Uterus (tissue), 2 donors: Measurements from ENCODE around the gene ANAPC16.

Experiments used
- POLR2A ChIP-seq, 2 donors: fragments of 450-650 bp; IDR thresholded peaks; one replicate each; pipeline ENCODE4 v1.6.1; 2016; ENCODE audit warnings: antibody characterized with exemption in 2 of 2, mild to moderate bottlenecking in 1 of 2, moderate library complexity in 1 of 2
- TF ChIP-seq, protein P1 (sequence below), 4 experiments: fragments of 200-600 bp in 2 of 4; fragments of 450-650 bp in 2 of 4; sonication (generic) in 2 of 4; IDR thresholded peaks; one replicate each; pipeline ENCODE4 v1.5.1; 2016 to 2019; ENCODE audit warnings: antibody characterized with exemption in 4 of 4, mild to moderate bottlenecking in 2 of 4, moderate library complexity in 1 of 4

DNA sequence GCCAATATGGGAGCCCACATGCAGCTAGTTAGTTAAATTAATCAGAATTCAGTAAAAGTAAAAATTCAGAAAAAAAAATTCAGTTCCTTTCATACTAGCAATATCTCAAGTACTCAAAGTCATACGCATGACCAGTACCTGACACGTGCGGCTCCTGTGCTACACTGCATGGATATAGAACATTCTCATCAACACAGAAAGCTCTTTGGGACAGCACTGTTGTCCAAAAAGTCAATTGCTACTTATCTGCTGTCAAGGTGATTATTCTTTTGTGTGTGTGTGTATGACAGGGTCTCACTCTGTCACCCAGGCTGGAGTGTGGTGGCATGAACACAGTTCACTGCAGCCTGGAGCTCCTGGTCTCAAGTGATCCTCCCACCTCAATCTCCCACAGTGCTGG lies 14.9 kb upstream of the ANAPC16 start:
- TF ChIP-seq, protein P1, sequence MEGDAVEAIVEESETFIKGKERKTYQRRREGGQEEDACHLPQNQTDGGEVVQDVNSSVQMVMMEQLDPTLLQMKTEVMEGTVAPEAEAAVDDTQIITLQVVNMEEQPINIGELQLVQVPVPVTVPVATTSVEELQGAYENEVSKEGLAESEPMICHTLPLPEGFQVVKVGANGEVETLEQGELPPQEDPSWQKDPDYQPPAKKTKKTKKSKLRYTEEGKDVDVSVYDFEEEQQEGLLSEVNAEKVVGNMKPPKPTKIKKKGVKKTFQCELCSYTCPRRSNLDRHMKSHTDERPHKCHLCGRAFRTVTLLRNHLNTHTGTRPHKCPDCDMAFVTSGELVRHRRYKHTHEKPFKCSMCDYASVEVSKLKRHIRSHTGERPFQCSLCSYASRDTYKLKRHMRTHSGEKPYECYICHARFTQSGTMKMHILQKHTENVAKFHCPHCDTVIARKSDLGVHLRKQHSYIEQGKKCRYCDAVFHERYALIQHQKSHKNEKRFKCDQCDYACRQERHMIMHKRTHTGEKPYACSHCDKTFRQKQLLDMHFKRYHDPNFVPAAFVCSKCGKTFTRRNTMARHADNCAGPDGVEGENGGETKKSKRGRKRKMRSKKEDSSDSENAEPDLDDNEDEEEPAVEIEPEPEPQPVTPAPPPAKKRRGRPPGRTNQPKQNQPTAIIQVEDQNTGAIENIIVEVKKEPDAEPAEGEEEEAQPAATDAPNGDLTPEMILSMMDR (IDR thresholded peaks at IDR 0.05): no peak
- no peak for TF ChIP-seq POLR2A (IDR thresholded peaks at IDR 0.05)
